Astrocyte of the cerebellum (primary cell): ENCODE results near the gene HEPHL1.

Experiments
- DNase-seq: peaks from one replicate; pipeline ENCODE4 v3.0.0-alpha.2; 2011; ENCODE audit warnings: low read depth
- H3K4me3 ChIP-seq: 2 replicates; pipeline ENCODE4 v1.5.1; 2011; ENCODE audit warnings: mild to moderate bottlenecking, low read depth, low read length, moderate library complexity
- in situ Hi-C: cut with HindIII; loops from 2 replicates; pipeline ENCODE4 v1.10.0; 2017; ENCODE audit warnings: low sequenced_read_pairs
- TF ChIP-seq, protein P1 (sequence below): IDR thresholded peaks from 2 replicates; pipeline ENCODE4 v1.5.1; 2012; ENCODE audit warnings: low read length, low read depth, moderate library complexity, mild to moderate bottlenecking; ENCODE audit errors: missing control alignments

Gene HEPHL1

DNA sequence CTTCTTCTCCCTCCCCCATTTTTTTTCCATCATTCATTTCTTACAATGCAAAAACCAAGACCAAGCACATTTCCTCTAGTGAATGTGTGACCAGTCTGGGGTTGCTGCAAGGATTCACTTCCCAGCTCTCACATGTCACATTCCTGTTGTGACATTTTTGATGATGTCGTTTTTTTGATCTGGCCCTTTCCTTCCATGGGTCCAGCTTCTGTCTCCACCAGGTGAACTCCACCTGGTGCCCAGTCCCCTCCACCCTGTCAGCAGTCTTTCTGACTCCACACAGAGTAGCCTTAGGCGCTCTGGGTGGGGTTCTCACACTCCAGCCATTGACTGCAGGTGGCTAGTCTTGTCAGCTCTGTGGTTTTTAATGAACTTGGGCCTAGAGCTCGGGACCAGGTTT lies 123.1 kb downstream of the HEPHL1 start:
- in situ Hi-C loops = no loop called here
- H3K4me3 ChIP-seq = no peak overlapping the region
- no peak for DNase-seq
- TF ChIP-seq, protein P1, sequence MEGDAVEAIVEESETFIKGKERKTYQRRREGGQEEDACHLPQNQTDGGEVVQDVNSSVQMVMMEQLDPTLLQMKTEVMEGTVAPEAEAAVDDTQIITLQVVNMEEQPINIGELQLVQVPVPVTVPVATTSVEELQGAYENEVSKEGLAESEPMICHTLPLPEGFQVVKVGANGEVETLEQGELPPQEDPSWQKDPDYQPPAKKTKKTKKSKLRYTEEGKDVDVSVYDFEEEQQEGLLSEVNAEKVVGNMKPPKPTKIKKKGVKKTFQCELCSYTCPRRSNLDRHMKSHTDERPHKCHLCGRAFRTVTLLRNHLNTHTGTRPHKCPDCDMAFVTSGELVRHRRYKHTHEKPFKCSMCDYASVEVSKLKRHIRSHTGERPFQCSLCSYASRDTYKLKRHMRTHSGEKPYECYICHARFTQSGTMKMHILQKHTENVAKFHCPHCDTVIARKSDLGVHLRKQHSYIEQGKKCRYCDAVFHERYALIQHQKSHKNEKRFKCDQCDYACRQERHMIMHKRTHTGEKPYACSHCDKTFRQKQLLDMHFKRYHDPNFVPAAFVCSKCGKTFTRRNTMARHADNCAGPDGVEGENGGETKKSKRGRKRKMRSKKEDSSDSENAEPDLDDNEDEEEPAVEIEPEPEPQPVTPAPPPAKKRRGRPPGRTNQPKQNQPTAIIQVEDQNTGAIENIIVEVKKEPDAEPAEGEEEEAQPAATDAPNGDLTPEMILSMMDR = no peak

- H3K4me3 ChIP-seq = no peak overlapping the region
- TF ChIP-seq, protein P1 = no peak
- DNase-seq = no peak
- in situ Hi-C loops = no loop called here
These were observed 123.5 kb downstream of the HEPHL1 start for GRCh38 chr11:94144664-94145063.

DNA sequence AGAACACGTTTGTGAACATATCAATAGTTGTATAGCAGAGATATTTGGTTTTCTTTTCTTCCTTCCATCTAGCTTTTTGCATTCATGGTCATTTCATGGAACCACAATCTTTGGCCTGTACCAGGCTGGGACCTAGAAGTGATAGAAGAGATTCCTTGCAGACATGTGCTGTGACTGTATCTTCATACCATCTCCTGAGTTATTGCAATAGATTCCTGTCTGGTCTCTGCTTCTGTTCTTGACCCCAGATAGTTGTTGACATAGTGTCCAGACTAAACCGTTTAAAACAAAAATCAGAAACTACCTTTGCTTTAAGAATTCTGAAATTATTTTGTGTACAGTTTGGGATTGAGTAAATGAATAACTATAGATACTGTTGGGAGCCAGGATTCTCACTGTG lies 124.3 kb downstream of the HEPHL1 start:
- TF ChIP-seq, protein P1 = no peak
- in situ Hi-C loops = no loop called here
- H3K4me3 ChIP-seq = no peak overlapping the region
- no peak for DNase-seq

DNA sequence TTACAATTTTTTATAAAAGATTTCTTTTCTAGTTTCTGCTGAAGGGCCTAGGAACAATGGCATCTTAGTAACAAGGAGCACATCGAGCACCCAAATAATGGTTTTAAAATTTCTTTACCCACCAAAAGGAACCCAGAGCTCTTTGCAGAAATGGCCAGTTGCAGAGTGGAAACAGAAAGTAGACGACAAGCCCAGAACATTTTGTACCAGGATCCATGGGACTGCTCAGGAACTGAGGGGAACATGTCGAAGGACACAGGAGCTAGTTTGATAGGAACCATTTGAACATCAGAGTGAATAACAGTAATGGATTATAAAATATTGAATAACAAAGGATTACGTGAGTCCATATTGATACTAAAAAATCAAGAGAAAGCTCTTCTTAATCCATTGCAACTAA lies 124.8 kb downstream of the HEPHL1 start:
- in situ Hi-C loops = no loop called here
- no peak for DNase-seq
- no peak overlapping the region for H3K4me3 ChIP-seq
- TF ChIP-seq, protein P1 = no peak

- DNase-seq = no peak
- TF ChIP-seq, protein P1 = no peak
- no peak overlapping the region for H3K4me3 ChIP-seq
- in situ Hi-C loops = no loop called here
These were observed 126.3 kb downstream of the HEPHL1 start for GRCh38 chr11:94147433-94147845.

DNA sequence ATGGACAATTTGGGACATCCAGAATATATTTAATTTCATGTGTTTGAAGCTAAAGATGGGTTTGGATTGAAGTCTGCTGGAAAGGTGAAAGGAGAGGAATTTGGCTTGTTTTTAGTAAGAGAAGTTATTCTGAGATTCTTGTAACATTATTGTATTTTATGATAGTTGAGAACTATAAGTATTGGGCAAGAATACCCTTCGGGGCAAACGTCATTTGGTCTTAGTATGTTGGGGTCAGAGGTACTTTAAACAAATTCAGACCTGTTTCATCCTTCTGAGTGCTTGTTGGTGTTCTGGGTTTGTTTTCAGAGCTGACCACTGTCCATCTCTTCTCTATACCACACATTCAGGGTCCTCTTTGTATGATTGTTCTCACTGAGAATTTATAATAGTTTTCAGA lies 127.0 kb downstream of the HEPHL1 start:
- DNase-seq = no peak
- TF ChIP-seq, protein P1 = no peak
- no peak overlapping the region for H3K4me3 ChIP-seq
- in situ Hi-C loops = no loop called here

DNA sequence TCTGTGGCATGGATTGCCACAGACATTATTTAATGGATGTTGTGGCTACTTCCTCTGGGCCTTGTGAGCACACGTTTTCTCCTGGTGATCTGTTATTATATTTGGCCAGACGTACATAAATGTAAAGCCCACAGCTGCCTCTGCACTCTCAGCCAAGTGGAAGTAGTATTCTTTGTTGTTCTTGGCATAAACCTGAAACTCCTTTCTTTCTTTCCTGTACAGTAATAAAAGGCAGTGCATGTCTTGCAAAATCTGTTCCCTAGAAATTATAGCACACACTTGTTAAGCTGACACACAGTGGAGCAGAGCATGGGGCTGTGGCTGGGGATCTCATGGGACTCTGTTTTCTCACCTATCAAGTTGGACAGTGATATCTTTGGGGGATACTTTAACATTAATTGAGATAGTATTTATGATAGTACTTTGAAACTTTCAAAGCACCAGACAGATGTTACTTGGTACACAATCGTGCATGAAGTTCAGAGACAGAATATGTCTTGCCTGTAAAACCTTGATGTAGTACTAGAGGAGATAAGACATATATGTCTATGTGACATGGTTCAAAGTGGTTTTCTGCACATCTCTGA lies 128.4 kb downstream of the HEPHL1 start:
- no peak overlapping the region for H3K4me3 ChIP-seq
- peak; percentile 50 for DNase-seq
- TF ChIP-seq, protein P1 = no peak
- in situ Hi-C loops = no loop called here
